Measurements from ENCODE around the gene NHEJ1. TPM values are rescaled to one million over a fixed set of nuclear protein-coding genes. Genes with fewer than 3 reads are reported as not detected.
"Not testable (repeated sequence)": the region's sequence is repeated elsewhere in the genome, so short reads cannot be mapped to it uniquely, and the experiment has no call there.

Gene NHEJ1
- total and polyA plus RNA-seq, 2 donors = 8.3 to 12.3 TPM

GRCh38 chr2:219205165-219205538, 44.5 kb upstream of the NHEJ1 start:
- Histone ChIP-seq H3K4me1 (ENCODE audit: control insufficient read depth in 2 of 2, insufficient read depth in 2 of 2, low read length in 2 of 2) (peaks cover 6 to 36% of the 10 kb centered on the region in 2 donors), H3K4me3 (ENCODE audit: low read length in 2 of 2) (no peak overlapping the region), H3K27me3 (ENCODE audit: control insufficient read depth in 2 of 2, insufficient read depth in 1 of 2, low read length in 1 of 2) (no peaks in the 10 kb centered on the region), H3K36me3 (ENCODE audit: control insufficient read depth in 2 of 2, insufficient read depth in 2 of 2, low read length in 1 of 2) (peaks cover 22 to 27% of the 10 kb centered on the region in 2 donors), H3K9me3 (ENCODE audit: control insufficient read depth in 2 of 2, insufficient read depth in 1 of 2, low read length in 1 of 2) (peaks cover 0 to 3% of the 10 kb centered on the region in 2 donors), H3K27ac (ENCODE audit: low read depth in 1 of 2, low read length in 1 of 2) (no peak overlapping the region)
- WGBS = 96% methylated on average over 5 of the region's 5 CpGs
- no peak for DNase-seq (ENCODE audit: low read depth in 6 of 9, low spot score in 9 of 9)

- H3K36me3 ChIP-seq (ENCODE audit: control insufficient read depth in 2 of 2, insufficient read depth in 2 of 2, low read length in 1 of 2) = peaks cover 17 to 21% of the 10 kb centered on the region in 2 donors
- peaks cover 6 to 31% of the 10 kb centered on the region in 2 donors for H3K4me1 ChIP-seq (ENCODE audit: control insufficient read depth in 2 of 2, insufficient read depth in 2 of 2, low read length in 2 of 2)
- no peaks in the 10 kb centered on the region for H3K27me3 ChIP-seq (ENCODE audit: control insufficient read depth in 2 of 2, insufficient read depth in 1 of 2, low read length in 1 of 2)
- H3K9me3 ChIP-seq (ENCODE audit: control insufficient read depth in 2 of 2, insufficient read depth in 1 of 2, low read length in 1 of 2) = peaks cover 0 to 3% of the 10 kb centered on the region in 2 donors
- 96% methylated on average over 7 of the region's 7 CpGs for WGBS
- no peak for DNase-seq (ENCODE audit: low read depth in 6 of 9, low spot score in 9 of 9)
- no peak overlapping the region for H3K27ac ChIP-seq (ENCODE audit: low read depth in 1 of 2, low read length in 1 of 2)
- H3K4me3 ChIP-seq (ENCODE audit: low read length in 2 of 2) = no peak overlapping the region
Observed at GRCh38 chr2:219204425-219205164, 44.0 kb upstream of the NHEJ1 start.

- not testable (repeated sequence) for H3K27me3 ChIP-seq (ENCODE audit: control insufficient read depth in 2 of 2, insufficient read depth in 1 of 2, low read length in 1 of 2); H3K27ac ChIP-seq (ENCODE audit: low read depth in 1 of 2, low read length in 1 of 2); H3K4me1 ChIP-seq (ENCODE audit: control insufficient read depth in 2 of 2, insufficient read depth in 2 of 2, low read length in 2 of 2); H3K9me3 ChIP-seq (ENCODE audit: control insufficient read depth in 2 of 2, insufficient read depth in 1 of 2, low read length in 1 of 2); H3K4me3 ChIP-seq (ENCODE audit: low read length in 2 of 2); H3K36me3 ChIP-seq (ENCODE audit: control insufficient read depth in 2 of 2, insufficient read depth in 2 of 2, low read length in 1 of 2); DNase-seq (ENCODE audit: low read depth in 6 of 9, low spot score in 9 of 9)
- 91% methylated on average over 20 of the region's 21 CpGs for WGBS
Observed at GRCh38 chr2:219201331-219201730, 40.7 kb upstream of the NHEJ1 start.

GRCh38 chr2:219200502-219201326, 40.1 kb upstream of the NHEJ1 start:
- H3K27me3 ChIP-seq (ENCODE audit: control insufficient read depth in 2 of 2, insufficient read depth in 1 of 2, low read length in 1 of 2); H3K9me3 ChIP-seq (ENCODE audit: control insufficient read depth in 2 of 2, insufficient read depth in 1 of 2, low read length in 1 of 2); H3K4me3 ChIP-seq (ENCODE audit: low read length in 2 of 2); H3K36me3 ChIP-seq (ENCODE audit: control insufficient read depth in 2 of 2, insufficient read depth in 2 of 2, low read length in 1 of 2); H3K4me1 ChIP-seq (ENCODE audit: control insufficient read depth in 2 of 2, insufficient read depth in 2 of 2, low read length in 2 of 2): not testable (repeated sequence)
- peak overlapping the region; percentile 20 to 26 for H3K27ac ChIP-seq (ENCODE audit: low read depth in 1 of 2, low read length in 1 of 2)
- peak in 2 of 9 donors; percentile 18 to 35 for DNase-seq (ENCODE audit: low read depth in 6 of 9, low spot score in 9 of 9)
- WGBS = 61% methylated on average over 25 of the region's 26 CpGs

GRCh38 chr2:219199470-219200211, 39.0 kb upstream of the NHEJ1 start:
- DNase-seq (ENCODE audit: low read depth in 6 of 9, low spot score in 9 of 9) = no peak
- no peaks in the 10 kb centered on the region for H3K27me3 ChIP-seq (ENCODE audit: control insufficient read depth in 2 of 2, insufficient read depth in 1 of 2, low read length in 1 of 2)
- H3K9me3 ChIP-seq (ENCODE audit: control insufficient read depth in 2 of 2, insufficient read depth in 1 of 2, low read length in 1 of 2) = peaks cover 0 to 3% of the 10 kb centered on the region in 2 donors
- no peak overlapping the region for H3K4me3 ChIP-seq (ENCODE audit: low read length in 2 of 2)
- 97% methylated on average over 12 of the region's 12 CpGs for WGBS
- H3K36me3 ChIP-seq (ENCODE audit: control insufficient read depth in 2 of 2, insufficient read depth in 2 of 2, low read length in 1 of 2) = no peaks in the 10 kb centered on the region
- H3K4me1 ChIP-seq (ENCODE audit: control insufficient read depth in 2 of 2, insufficient read depth in 2 of 2, low read length in 2 of 2) = no peaks in the 10 kb centered on the region
- H3K27ac ChIP-seq (ENCODE audit: low read depth in 1 of 2, low read length in 1 of 2) = no peak overlapping the region

- Histone ChIP-seq H3K36me3 (ENCODE audit: control insufficient read depth in 2 of 2, insufficient read depth in 2 of 2, low read length in 1 of 2) (no peaks in the 10 kb centered on the region), H3K9me3 (ENCODE audit: control insufficient read depth in 2 of 2, insufficient read depth in 1 of 2, low read length in 1 of 2) (no peaks in the 10 kb centered on the region), H3K27me3 (ENCODE audit: control insufficient read depth in 2 of 2, insufficient read depth in 1 of 2, low read length in 1 of 2) (no peaks in the 10 kb centered on the region), H3K4me1 (ENCODE audit: control insufficient read depth in 2 of 2, insufficient read depth in 2 of 2, low read length in 2 of 2) (no peaks in the 10 kb centered on the region), H3K27ac (ENCODE audit: low read depth in 1 of 2, low read length in 1 of 2) (no peak overlapping the region), H3K4me3 (ENCODE audit: low read length in 2 of 2) (no peak overlapping the region)
- no peak for DNase-seq (ENCODE audit: low read depth in 6 of 9, low spot score in 9 of 9)
- 92% methylated on average over 5 of the region's 5 CpGs for WGBS
Observed at GRCh38 chr2:219198974-219199373, 38.4 kb upstream of the NHEJ1 start.

GRCh38 chr2:219197388-219197787, 36.8 kb upstream of the NHEJ1 start:
- no peaks in the 10 kb centered on the region for H3K4me1 ChIP-seq (ENCODE audit: control insufficient read depth in 2 of 2, insufficient read depth in 2 of 2, low read length in 2 of 2)
- DNase-seq (ENCODE audit: low read depth in 6 of 9, low spot score in 9 of 9) = no peak
- no peak overlapping the region for H3K27ac ChIP-seq (ENCODE audit: low read depth in 1 of 2, low read length in 1 of 2)
- no peaks in the 10 kb centered on the region for H3K36me3 ChIP-seq (ENCODE audit: control insufficient read depth in 2 of 2, insufficient read depth in 2 of 2, low read length in 1 of 2)
- 97% methylated on average over 1 of the region's 1 CpG for WGBS
- H3K9me3 ChIP-seq (ENCODE audit: control insufficient read depth in 2 of 2, insufficient read depth in 1 of 2, low read length in 1 of 2) = no peaks in the 10 kb centered on the region
- no peaks in the 10 kb centered on the region for H3K27me3 ChIP-seq (ENCODE audit: control insufficient read depth in 2 of 2, insufficient read depth in 1 of 2, low read length in 1 of 2)
- no peak overlapping the region for H3K4me3 ChIP-seq (ENCODE audit: low read length in 2 of 2)

- no peak for DNase-seq (ENCODE audit: low read depth in 6 of 9, low spot score in 9 of 9)
- no peak overlapping the region for H3K27ac ChIP-seq (ENCODE audit: low read depth in 1 of 2, low read length in 1 of 2)
- no peaks in the 10 kb centered on the region for H3K9me3 ChIP-seq (ENCODE audit: control insufficient read depth in 2 of 2, insufficient read depth in 1 of 2, low read length in 1 of 2)
Observed at GRCh38 chr2:219186754-219187456, 26.3 kb upstream of the NHEJ1 start.

More at GRCh38 chr2:219186754-219187456, 26.3 kb upstream of the NHEJ1 start:
- WGBS = 97% methylated on average over 7 of the region's 7 CpGs
- H3K36me3 ChIP-seq (ENCODE audit: control insufficient read depth in 2 of 2, insufficient read depth in 2 of 2, low read length in 1 of 2) = peaks cover 26 to 32% of the 10 kb centered on the region in 2 donors
- H3K4me3 ChIP-seq (ENCODE audit: low read length in 2 of 2) = no peak overlapping the region
- H3K27me3 ChIP-seq (ENCODE audit: control insufficient read depth in 2 of 2, insufficient read depth in 1 of 2, low read length in 1 of 2) = no peaks in the 10 kb centered on the region
- no peaks in the 10 kb centered on the region for H3K4me1 ChIP-seq (ENCODE audit: control insufficient read depth in 2 of 2, insufficient read depth in 2 of 2, low read length in 2 of 2)
